Mesenchymal stem cell (in vitro differentiated cells and primary cell): ENCODE measurements around the gene RPUSD3.

ENCODE experiments used
- DNase-seq: peaks from one replicate; pipeline ENCODE4 v3.0.0-alpha.2; 2013
- H2AFZ ChIP-seq: one replicate; pipeline ENCODE4 v1.6.1; 2013; ENCODE audit warnings: low read depth, mild to moderate bottlenecking, control low read depth, inconsistent platforms, low read length, moderate library complexity
- H2AK5ac ChIP-seq: 2 replicates; pipeline ENCODE4 v1.6.1; 2013; ENCODE audit warnings: low read length, moderate library complexity, mild to moderate bottlenecking, inconsistent platforms; ENCODE audit not compliant: severe bottlenecking
- H2BK120ac ChIP-seq: one replicate; pipeline ENCODE4 v1.6.1; 2013; ENCODE audit warnings: low read depth, mild to moderate bottlenecking, inconsistent platforms, low read length, moderate library complexity
- H2BK12ac ChIP-seq, 2 experiments: one replicate each; pipeline ENCODE4 v1.6.1; 2013; ENCODE audit warnings: inconsistent platforms in 2 of 2, low read length in 2 of 2, mild to moderate bottlenecking in 2 of 2, moderate library complexity in 2 of 2, control low read depth in 1 of 2
- H2BK15ac ChIP-seq: one replicate; pipeline ENCODE4 v1.6.1; 2013; ENCODE audit warnings: mild to moderate bottlenecking, low read depth, inconsistent platforms; ENCODE audit not compliant: poor library complexity, severe bottlenecking
- H2BK5ac ChIP-seq: 2 replicates; pipeline ENCODE4 v1.6.1; 2013; ENCODE audit warnings: low read depth, mild to moderate bottlenecking, low read length, control low read depth, inconsistent platforms; ENCODE audit not compliant: poor library complexity, severe bottlenecking
- H3K14ac ChIP-seq, 2 experiments: one replicate each; pipeline ENCODE4 v1.6.1; 2013; ENCODE audit warnings: inconsistent platforms in 2 of 2, low read length in 2 of 2, control low read depth in 1 of 2, mild to moderate bottlenecking in 1 of 2, moderate library complexity in 1 of 2
- H3K18ac ChIP-seq, 2 experiments: one replicate each; pipeline ENCODE4 v1.6.1; 2013; ENCODE audit warnings: inconsistent platforms in 2 of 2, low read length in 2 of 2, control low read depth in 1 of 2, low read depth in 1 of 2, mild to moderate bottlenecking in 1 of 2
- H3K23ac ChIP-seq, 2 experiments: one replicate each; pipeline ENCODE4 v1.6.1; 2013; ENCODE audit warnings: inconsistent platforms in 2 of 2, low read length in 2 of 2, mild to moderate bottlenecking in 2 of 2, moderate library complexity in 2 of 2, control low read depth in 1 of 2
- H3K27ac ChIP-seq: 2 replicates; pipeline ENCODE4 v1.5.1; 2013; ENCODE audit warnings: mild to moderate bottlenecking, moderate library complexity, low read length, control low read depth, inconsistent platforms; ENCODE audit not compliant: poor library complexity, severe bottlenecking
- H3K27me3 ChIP-seq, 2 experiments: 2 replicates each; pipeline versions ENCODE4 v1.6.1 to v1.7.0; 2013; ENCODE audit warnings: low read length in 2 of 2, mild to moderate bottlenecking in 2 of 2, moderate library complexity in 2 of 2, control low read depth in 1 of 2, inconsistent platforms in 1 of 2; ENCODE audit not compliant: control insufficient read depth in 1 of 2, insufficient read depth in 1 of 2
- H3K36me3 ChIP-seq, 2 experiments: 2 replicates each; pipeline versions ENCODE4 v1.6.1 to v1.7.0; 2013; ENCODE audit warnings: low read length in 2 of 2, control low read depth in 1 of 2, inconsistent platforms in 1 of 2, low read depth in 1 of 2, mild to moderate bottlenecking in 1 of 2; ENCODE audit not compliant: insufficient read depth in 2 of 2, control insufficient read depth in 1 of 2
- H3K4ac ChIP-seq, 2 experiments: one replicate each; pipeline ENCODE4 v1.6.1; 2013; ENCODE audit warnings: inconsistent platforms in 2 of 2, low read length in 2 of 2, mild to moderate bottlenecking in 2 of 2, moderate library complexity in 2 of 2, control low read depth in 1 of 2, low read depth in 1 of 2
- H3K4me1 ChIP-seq: 2 replicates; pipeline ENCODE4 v1.6.1; 2013; ENCODE audit warnings: low read depth, low read length, control low read depth; ENCODE audit not compliant: control insufficient read depth, insufficient read depth
- H3K4me2 ChIP-seq: 2 replicates; pipeline ENCODE4 v1.6.1; 2013; ENCODE audit warnings: low read length, mild to moderate bottlenecking, inconsistent platforms; ENCODE audit not compliant: poor library complexity, severe bottlenecking
- H3K4me3 ChIP-seq, 2 experiments: 2 replicates each; pipeline versions ENCODE4 v1.5.1 to v1.7.0; 2013; ENCODE audit warnings: low read length in 2 of 2, mild to moderate bottlenecking in 2 of 2, control low read depth in 1 of 2, low read depth in 1 of 2; ENCODE audit not compliant: insufficient read depth in 1 of 2
- H3K79me1 ChIP-seq: replicated peaks from 2 replicates; pipeline ENCODE4 v1.6.1; 2013; ENCODE audit warnings: mild to moderate bottlenecking, control low read depth, low read length, inconsistent platforms; ENCODE audit not compliant: poor library complexity, severe bottlenecking
- H3K9ac ChIP-seq: 2 replicates; pipeline ENCODE4 v1.7.0; 2013; ENCODE audit warnings: mild to moderate bottlenecking, low read length, moderate library complexity
- H3K9me3 ChIP-seq: 2 replicates; pipeline ENCODE4 v1.7.0; 2013; ENCODE audit warnings: mild to moderate bottlenecking, low read length; ENCODE audit not compliant: control insufficient read depth
- H4K8ac ChIP-seq: one replicate; pipeline ENCODE4 v1.6.1; 2013; ENCODE audit warnings: inconsistent platforms, mild to moderate bottlenecking, low read length, moderate library complexity
- H4K91ac ChIP-seq: one replicate; pipeline ENCODE4 v1.6.1; 2013; ENCODE audit warnings: mild to moderate bottlenecking, low read length, inconsistent platforms
- WGBS: methylation state at CpG from one replicate; pipeline ENCODE4 v1.1.7; 2013; ENCODE audit warnings: mixed read lengths; 5-methylcytosine and 5-hydroxymethylcytosine counted together

The RPUSD3 gene

GRCh38 chr3:9884555-9885165 lies 40.9 kb upstream of the RPUSD3 start:
- Histone ChIP-seq H3K4ac (no peak overlapping the region), H4K8ac (no peak overlapping the region), H3K14ac (no peak overlapping the region), H3K4me1 (no peaks in the 10 kb centered on the region), H3K79me1 (no peaks in the 10 kb centered on the region), H2AFZ (peak overlapping the region; percentile 53), H3K27me3 (no peaks in the 10 kb centered on the region), H3K4me2 (no peak overlapping the region), H3K23ac (no peak overlapping the region), H3K36me3 (no peaks in the 10 kb centered on the region), H3K9ac (peak overlapping the region; percentile 63), H2BK5ac (no peak overlapping the region), H2BK12ac (no peak overlapping the region), H3K27ac (no peak overlapping the region), H3K4me3 (no peak overlapping the region), H3K9me3 (no peaks in the 10 kb centered on the region), H2BK15ac (no peak overlapping the region), H2BK120ac (no peak overlapping the region), H2AK5ac (no peak overlapping the region), H4K91ac (no peak overlapping the region), H3K18ac (peak overlapping the region; percentile 52 to 70)
- DNase-seq: peak; percentile 93
- WGBS: 30% methylated on average over 8 of the region's 11 CpGs

GRCh38 chr3:9883706-9884554 lies 40.1 kb upstream of the RPUSD3 start:
- H2AK5ac ChIP-seq: no peak overlapping the region
- H2AFZ ChIP-seq: no peak overlapping the region
- peak overlapping the region; percentile 23 to 52 for H3K18ac ChIP-seq
- H3K9me3 ChIP-seq: no peaks in the 10 kb centered on the region
- no peaks in the 10 kb centered on the region for H3K79me1 ChIP-seq
- H2BK15ac ChIP-seq: no peak overlapping the region
- no peak overlapping the region for H3K4me2 ChIP-seq
- H2BK5ac ChIP-seq: no peak overlapping the region
- no peaks in the 10 kb centered on the region for H3K4me1 ChIP-seq
- H2BK12ac ChIP-seq: no peak overlapping the region
- H2BK120ac ChIP-seq: no peak overlapping the region
- no peaks in the 10 kb centered on the region for H3K36me3 ChIP-seq
- no peak overlapping the region for H3K27ac ChIP-seq
- no peaks in the 10 kb centered on the region for H3K27me3 ChIP-seq
- WGBS: 56% methylated on average over 6 of the region's 7 CpGs
- H3K4ac ChIP-seq: no peak overlapping the region
- no peak overlapping the region for H3K14ac ChIP-seq
- no peak overlapping the region for H3K23ac ChIP-seq
- H4K91ac ChIP-seq: no peak overlapping the region
- H3K9ac ChIP-seq: peak overlapping the region; percentile 63
- peak; percentile 80 for DNase-seq
- no peak overlapping the region for H4K8ac ChIP-seq
- peak overlapping the region in 1 of 2 experiments; percentile 26 for H3K4me3 ChIP-seq

GRCh38 chr3:9881441-9881840 lies 37.6 kb upstream of the RPUSD3 start:
- Histone ChIP-seq H3K18ac (no peak overlapping the region), H4K91ac (no peak overlapping the region), H3K9me3 (no peaks in the 10 kb centered on the region), H3K23ac (no peak overlapping the region), H3K4ac (no peak overlapping the region), H2AFZ (no peak overlapping the region), H3K4me1 (no peaks in the 10 kb centered on the region), H2BK12ac (no peak overlapping the region), H3K4me2 (no peak overlapping the region), H2BK15ac (no peak overlapping the region), H2AK5ac (no peak overlapping the region), H3K27me3 (peaks cover 0 to 4% of the 10 kb centered on the region in 2 experiments), H3K9ac (no peak overlapping the region), H3K27ac (no peak overlapping the region), H3K4me3 (no peak overlapping the region), H2BK5ac (no peak overlapping the region), H4K8ac (no peak overlapping the region), H3K36me3 (no peaks in the 10 kb centered on the region), H3K79me1 (no peaks in the 10 kb centered on the region), H2BK120ac (no peak overlapping the region), H3K14ac (no peak overlapping the region)
- WGBS: 93% methylated on average over 1 of the region's 1 CpG
- no peak for DNase-seq

DNA sequence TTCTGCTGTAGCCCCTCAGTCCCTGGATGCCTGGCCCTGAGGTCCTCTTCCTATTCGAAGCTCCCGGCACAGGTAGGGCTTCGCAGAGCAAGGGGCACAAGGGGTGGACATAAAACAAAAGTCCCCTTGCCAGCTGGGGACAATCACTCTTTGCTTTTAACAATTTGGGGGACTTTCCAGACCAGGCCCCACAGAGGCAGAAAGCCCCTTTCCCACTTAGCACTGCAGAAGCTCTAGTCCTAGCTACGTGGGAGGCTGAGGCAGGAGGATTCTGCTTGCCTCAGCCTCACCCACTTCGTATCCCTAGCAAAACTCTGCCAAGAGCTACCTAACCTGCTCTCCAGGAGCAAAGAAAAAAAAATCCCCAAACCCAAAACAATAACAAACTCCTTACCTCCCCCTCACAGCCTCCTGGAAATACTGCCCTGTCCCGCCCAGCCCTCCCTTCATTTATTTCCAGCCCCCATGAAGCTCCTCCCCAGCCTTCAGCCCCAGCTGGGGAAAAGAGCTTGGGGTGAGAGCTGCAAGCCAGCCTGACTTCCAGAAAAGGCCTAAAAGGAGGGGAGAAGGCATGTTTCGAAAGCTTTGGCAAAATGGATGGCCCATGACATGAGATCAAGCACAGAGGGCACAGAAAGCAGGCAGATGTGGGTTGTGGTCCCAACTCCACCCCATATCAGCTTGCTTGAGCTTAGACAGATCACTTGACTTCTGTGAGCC lies 36.2 kb upstream of the RPUSD3 start, which contains the start of gene CIDEC:
Gene CIDEC (minus strand): TSS at position 424 of the 720 bp plus-strand sequence. CDS start 1,767 bp downstream, outside the sequence.
- no peak within 1 kb of the TSS for H3K23ac ChIP-seq
- no peaks in the 10 kb centered on the region for H3K36me3 ChIP-seq
- H2BK12ac ChIP-seq: no peak within 1 kb of the TSS
- H4K91ac ChIP-seq: no peak within 1 kb of the TSS
- H3K9me3 ChIP-seq: no peaks in the 10 kb centered on the region
- H3K4me3 ChIP-seq: no peak within 1 kb of the TSS
- no peak within 1 kb of the TSS for H3K4me2 ChIP-seq
- no peak within 1 kb of the TSS for H3K4ac ChIP-seq
- H3K4me1 ChIP-seq: no peaks in the 10 kb centered on the region
- no peak within 1 kb of the TSS for H4K8ac ChIP-seq
- no peak within 1 kb of the TSS for H2AK5ac ChIP-seq
- H2AFZ ChIP-seq: no peak within 1 kb of the TSS
- H3K9ac ChIP-seq: peak within 1 kb of the TSS; percentile 43
- peaks cover 0 to 4% of the 10 kb centered on the region in 2 experiments for H3K27me3 ChIP-seq
- H3K14ac ChIP-seq: no peak within 1 kb of the TSS
- H3K79me1 ChIP-seq: no peaks in the 10 kb centered on the region
- no peak within 1 kb of the TSS for H2BK5ac ChIP-seq
- DNase-seq: no peak
- H3K18ac ChIP-seq: no peak within 1 kb of the TSS
- no peak within 1 kb of the TSS for H3K27ac ChIP-seq
- WGBS: 91% methylated on average over 7 of the region's 7 CpGs
- H2BK15ac ChIP-seq: peak within 1 kb of the TSS; percentile 93
- H2BK120ac ChIP-seq: no peak within 1 kb of the TSS
